GM21390 (cell line): Measurements from ENCODE around the gene NHLRC3.
"Not testable (repeated sequence)": the region's sequence is repeated elsewhere in the genome, so short reads cannot be mapped to it uniquely, and the experiment has no call there.

Experiments used
- ATAC-seq: cut with Tn5 transposase; IDR thresholded peaks from one replicate; pipeline ENCODE4 v1.9.1; 2021; ENCODE audit not compliant: unreplicated experiment

The NHLRC3 gene

GRCh38 chr13:39040206-39040605 is 1.9 kb downstream of the NHLRC3 start:
- no peak for ATAC-seq

GRCh38 chr13:39044536-39044935 is 6.3 kb downstream of the NHLRC3 start:
- peak; percentile 88 for ATAC-seq

- ATAC-seq = no peak
These were observed 9.3 kb downstream of the NHLRC3 start for GRCh38 chr13:39047560-39047959.

GRCh38 chr13:39048806-39049205 is 10.6 kb downstream of the NHLRC3 start:
- no peak for ATAC-seq

GRCh38 chr13:39049274-39049673 is 11.0 kb downstream of the NHLRC3 start:
- ATAC-seq = no peak

GRCh38 chr13:39051157-39051556 is 12.9 kb downstream of the NHLRC3 start:
- ATAC-seq = no peak

GRCh38 chr13:39052944-39053343 is 14.7 kb downstream of the NHLRC3 start:
- ATAC-seq = no peak

- no peak for ATAC-seq
These were observed 15.9 kb downstream of the NHLRC3 start for GRCh38 chr13:39054112-39054511.

- ATAC-seq = no peak
These were observed 17.8 kb downstream of the NHLRC3 start for GRCh38 chr13:39056018-39056417.

GRCh38 chr13:39058040-39058439 is 19.8 kb downstream of the NHLRC3 start:
- ATAC-seq = no peak

GRCh38 chr13:39062004-39062403 is 23.7 kb downstream of the NHLRC3 start:
- no peak for ATAC-seq

- no peak for ATAC-seq
These were observed 34.6 kb downstream of the NHLRC3 start for GRCh38 chr13:39072842-39073241.

- ATAC-seq = no peak
These were observed 35.7 kb downstream of the NHLRC3 start for GRCh38 chr13:39073983-39074382.

GRCh38 chr13:39086251-39086945 is 48.1 kb downstream of the NHLRC3 start:
- not testable (repeated sequence) for ATAC-seq

- ATAC-seq = no peak
These were observed 53.3 kb downstream of the NHLRC3 start for GRCh38 chr13:39091586-39091985.

GRCh38 chr13:39095500-39095899 is 57.2 kb downstream of the NHLRC3 start:
- ATAC-seq = peak; percentile 49

GRCh38 chr13:39099231-39099630 is 61.0 kb downstream of the NHLRC3 start:
- ATAC-seq = no peak
